ENCODE results near the gene MYB. TPM values are rescaled to one million over a fixed set of nuclear protein-coding genes. Genes with fewer than 3 reads are reported as not detected.

The MYB gene
- total RNA-seq, 1 experiment from 2014 or later: 8.3 TPM

- POLR2A ChIA-PET (ENCODE audit: low non-redundant PET): no interaction called here
- H3K4me1 ChIP-seq (ENCODE audit: insufficient read depth, low read length, poor library complexity, severe bottlenecking): no peaks in the 10 kb centered on the region
- intact Hi-C loops (cut with micrococcal nuclease; ENCODE audit: unreplicated experiment): no loop called here
- no peak for TF ChIP-seq EZH2 (IDR thresholded peaks at IDR 0.05; ENCODE audit: borderline replicate concordance, low read depth, low read length, poor library complexity, severe bottlenecking)
- TF ChIP-seq, protein P1, sequence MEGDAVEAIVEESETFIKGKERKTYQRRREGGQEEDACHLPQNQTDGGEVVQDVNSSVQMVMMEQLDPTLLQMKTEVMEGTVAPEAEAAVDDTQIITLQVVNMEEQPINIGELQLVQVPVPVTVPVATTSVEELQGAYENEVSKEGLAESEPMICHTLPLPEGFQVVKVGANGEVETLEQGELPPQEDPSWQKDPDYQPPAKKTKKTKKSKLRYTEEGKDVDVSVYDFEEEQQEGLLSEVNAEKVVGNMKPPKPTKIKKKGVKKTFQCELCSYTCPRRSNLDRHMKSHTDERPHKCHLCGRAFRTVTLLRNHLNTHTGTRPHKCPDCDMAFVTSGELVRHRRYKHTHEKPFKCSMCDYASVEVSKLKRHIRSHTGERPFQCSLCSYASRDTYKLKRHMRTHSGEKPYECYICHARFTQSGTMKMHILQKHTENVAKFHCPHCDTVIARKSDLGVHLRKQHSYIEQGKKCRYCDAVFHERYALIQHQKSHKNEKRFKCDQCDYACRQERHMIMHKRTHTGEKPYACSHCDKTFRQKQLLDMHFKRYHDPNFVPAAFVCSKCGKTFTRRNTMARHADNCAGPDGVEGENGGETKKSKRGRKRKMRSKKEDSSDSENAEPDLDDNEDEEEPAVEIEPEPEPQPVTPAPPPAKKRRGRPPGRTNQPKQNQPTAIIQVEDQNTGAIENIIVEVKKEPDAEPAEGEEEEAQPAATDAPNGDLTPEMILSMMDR (conservative IDR thresholded peaks at IDR 0.05; ENCODE audit: low read depth, low read length): no peak
- no TSS peak for BruUV-seq (replicated peaks)
- H3K27ac ChIP-seq (ENCODE audit: low read depth, low read length, poor library complexity, severe bottlenecking): no peak overlapping the region
- no peak overlapping the region for H3K4me3 ChIP-seq (ENCODE audit: low read depth, low read length, poor library complexity, severe bottlenecking)
- no peaks in the 10 kb centered on the region for H3K36me3 ChIP-seq (ENCODE audit: insufficient read depth, low read length, poor library complexity, severe bottlenecking)
- H3K9me3 ChIP-seq (ENCODE audit: low read depth, low read length, poor library complexity, severe bottlenecking): no peaks in the 10 kb centered on the region
- CTCF ChIA-PET: no interaction called here
- no peaks in the 10 kb centered on the region for H3K27me3 ChIP-seq (replicated peaks; ENCODE audit: insufficient read depth, low read depth, low read length, poor library complexity)
- DNase-seq (ENCODE audit: low spot score): no peak
These were observed 10.9 kb upstream of the MYB start for GRCh38 chr6:135170238-135170637.

- Histone ChIP-seq H3K27ac (ENCODE audit: low read depth, low read length, poor library complexity, severe bottlenecking) (no peak overlapping the region), H3K9me3 (ENCODE audit: low read depth, low read length, poor library complexity, severe bottlenecking) (no peaks in the 10 kb centered on the region), H3K27me3 (replicated peaks; ENCODE audit: insufficient read depth, low read depth, low read length, poor library complexity) (no peaks in the 10 kb centered on the region), H3K4me1 (ENCODE audit: insufficient read depth, low read length, poor library complexity, severe bottlenecking) (no peaks in the 10 kb centered on the region), H3K36me3 (ENCODE audit: insufficient read depth, low read length, poor library complexity, severe bottlenecking) (no peaks in the 10 kb centered on the region), H3K4me3 (ENCODE audit: low read depth, low read length, poor library complexity, severe bottlenecking) (no peak overlapping the region)
- POLR2A ChIA-PET (ENCODE audit: low non-redundant PET): no interaction called here
- no peak for DNase-seq (ENCODE audit: low spot score)
- intact Hi-C loops (cut with micrococcal nuclease; ENCODE audit: unreplicated experiment): no loop called here
- CTCF ChIA-PET: no interaction called here
- no TSS peak for BruUV-seq (replicated peaks)
- TF ChIP-seq, protein P1 (conservative IDR thresholded peaks at IDR 0.05; ENCODE audit: low read depth, low read length): no peak
These were observed 10.3 kb upstream of the MYB start for GRCh38 chr6:135170849-135171248.

DNA sequence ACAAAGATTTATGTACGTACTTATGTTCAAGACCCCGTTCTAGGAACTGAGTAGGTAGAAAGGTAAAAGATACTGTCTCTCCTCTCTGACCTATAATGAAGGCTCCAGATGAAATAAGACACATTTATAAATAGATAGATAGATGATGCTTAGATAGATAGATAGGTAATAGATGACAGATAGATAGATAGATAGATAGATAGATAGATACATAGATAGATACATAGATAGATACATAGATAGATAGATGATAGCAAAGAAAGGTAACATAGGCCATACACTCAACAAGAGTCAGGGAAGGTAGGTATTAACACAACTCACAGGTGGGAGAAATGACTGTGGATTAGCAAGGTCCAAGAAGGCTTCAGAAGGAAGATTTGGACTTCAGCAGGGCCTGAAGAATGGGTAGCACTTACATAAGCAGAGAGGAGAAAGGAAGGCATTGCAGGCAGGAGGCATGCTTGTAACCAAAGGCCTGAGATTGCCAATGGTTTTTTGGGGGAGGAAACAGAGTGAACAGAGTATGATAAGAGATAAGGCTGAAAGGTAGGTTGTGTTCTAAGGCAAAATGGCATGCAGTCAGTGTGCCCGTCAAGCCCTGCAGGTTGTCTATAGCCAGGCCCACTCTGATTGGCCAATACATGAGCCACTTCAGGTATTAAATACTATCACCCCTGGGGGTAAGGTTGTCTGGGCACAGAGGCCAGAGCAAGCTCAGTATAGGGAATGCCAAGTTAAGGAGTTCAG, 7.7 kb upstream of the MYB start:
- ChIA-PET CTCF (no interaction called here), POLR2A (ENCODE audit: low non-redundant PET) (no interaction called here)
- no TSS peak for BruUV-seq (replicated peaks)
- H3K4me3 ChIP-seq (ENCODE audit: low read depth, low read length, poor library complexity, severe bottlenecking): no peak overlapping the region
- DNase-seq (ENCODE audit: low spot score): no peak
- no peak overlapping the region for H3K27ac ChIP-seq (ENCODE audit: low read depth, low read length, poor library complexity, severe bottlenecking)
- no peaks in the 10 kb centered on the region for H3K9me3 ChIP-seq (ENCODE audit: low read depth, low read length, poor library complexity, severe bottlenecking)
- intact Hi-C loops (cut with micrococcal nuclease; ENCODE audit: unreplicated experiment): no loop called here
- no peaks in the 10 kb centered on the region for H3K4me1 ChIP-seq (ENCODE audit: insufficient read depth, low read length, poor library complexity, severe bottlenecking)
- TF ChIP-seq EZH2 (IDR thresholded peaks at IDR 0.05; ENCODE audit: borderline replicate concordance, low read depth, low read length, poor library complexity, severe bottlenecking): no peak
- TF ChIP-seq, protein P1 (conservative IDR thresholded peaks at IDR 0.05; ENCODE audit: low read depth, low read length): no peak
- H3K27me3 ChIP-seq (replicated peaks; ENCODE audit: insufficient read depth, low read depth, low read length, poor library complexity): no peaks in the 10 kb centered on the region
- no peaks in the 10 kb centered on the region for H3K36me3 ChIP-seq (ENCODE audit: insufficient read depth, low read length, poor library complexity, severe bottlenecking)
